Measurements from ENCODE around the gene TSPAN9.

TSPAN9 gene

GRCh38 chr12:3296409-3296701 is 219.2 kb downstream of the TSPAN9 start:
- no peak for DNase-seq (ENCODE audit: low read depth)

GRCh38 chr12:3298603-3299002 is 221.4 kb downstream of the TSPAN9 start:
- DNase-seq (ENCODE audit: low read depth) = no peak

DNA sequence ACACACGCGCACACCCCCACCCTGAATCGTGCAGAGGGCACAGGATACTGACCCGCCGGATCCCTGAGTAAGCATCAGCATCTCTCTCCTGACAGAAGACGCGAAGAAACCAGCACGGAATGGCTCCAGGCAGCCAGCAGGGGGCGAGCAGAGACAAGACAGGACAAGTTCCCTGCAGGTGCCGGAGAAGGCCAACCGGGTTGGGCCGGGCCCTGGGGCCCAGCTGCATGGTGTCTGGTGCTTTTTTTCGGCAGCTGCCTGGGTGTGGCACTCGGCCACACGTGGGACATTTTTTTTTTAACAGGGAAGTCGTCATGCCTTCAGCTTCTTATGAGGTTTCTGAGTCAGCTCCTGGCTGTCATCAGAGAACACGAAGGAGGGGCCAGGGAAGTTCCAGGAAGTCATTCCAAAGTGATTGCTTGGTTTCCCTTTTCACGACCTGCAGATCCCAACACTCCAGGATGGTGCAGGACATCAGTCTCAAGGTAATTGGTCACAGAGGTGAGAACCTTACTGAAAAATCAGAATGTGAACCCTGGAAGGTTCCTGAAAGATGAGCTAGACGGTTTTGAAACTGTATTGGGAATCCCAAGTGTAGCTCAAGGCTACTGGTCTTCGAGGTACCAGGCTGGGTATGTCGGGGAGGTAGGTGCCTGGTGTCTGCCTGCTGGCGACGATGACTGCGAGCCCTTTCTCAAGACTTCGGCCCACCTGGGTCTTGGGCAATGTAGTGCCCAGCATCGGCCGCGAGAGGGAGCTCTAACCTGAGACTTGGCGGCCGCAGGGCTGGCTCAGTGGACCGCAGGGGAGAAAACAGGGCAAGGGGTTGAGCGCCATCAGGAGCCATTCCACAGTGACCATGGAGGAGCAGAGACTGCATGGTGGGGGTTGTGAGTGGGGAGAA is 223.0 kb downstream of the TSPAN9 start:
- peak; percentile 81 for DNase-seq (ENCODE audit: low read depth)

- DNase-seq (ENCODE audit: low read depth) = no peak
These were observed 223.7 kb downstream of the TSPAN9 start for GRCh38 chr12:3300833-3301401.

GRCh38 chr12:3302401-3303041 is 225.3 kb downstream of the TSPAN9 start:
- DNase-seq (ENCODE audit: low read depth) = peak; percentile 30

- DNase-seq (ENCODE audit: low read depth) = no peak
These were observed 226.4 kb downstream of the TSPAN9 start for GRCh38 chr12:3303410-3304136.

DNA sequence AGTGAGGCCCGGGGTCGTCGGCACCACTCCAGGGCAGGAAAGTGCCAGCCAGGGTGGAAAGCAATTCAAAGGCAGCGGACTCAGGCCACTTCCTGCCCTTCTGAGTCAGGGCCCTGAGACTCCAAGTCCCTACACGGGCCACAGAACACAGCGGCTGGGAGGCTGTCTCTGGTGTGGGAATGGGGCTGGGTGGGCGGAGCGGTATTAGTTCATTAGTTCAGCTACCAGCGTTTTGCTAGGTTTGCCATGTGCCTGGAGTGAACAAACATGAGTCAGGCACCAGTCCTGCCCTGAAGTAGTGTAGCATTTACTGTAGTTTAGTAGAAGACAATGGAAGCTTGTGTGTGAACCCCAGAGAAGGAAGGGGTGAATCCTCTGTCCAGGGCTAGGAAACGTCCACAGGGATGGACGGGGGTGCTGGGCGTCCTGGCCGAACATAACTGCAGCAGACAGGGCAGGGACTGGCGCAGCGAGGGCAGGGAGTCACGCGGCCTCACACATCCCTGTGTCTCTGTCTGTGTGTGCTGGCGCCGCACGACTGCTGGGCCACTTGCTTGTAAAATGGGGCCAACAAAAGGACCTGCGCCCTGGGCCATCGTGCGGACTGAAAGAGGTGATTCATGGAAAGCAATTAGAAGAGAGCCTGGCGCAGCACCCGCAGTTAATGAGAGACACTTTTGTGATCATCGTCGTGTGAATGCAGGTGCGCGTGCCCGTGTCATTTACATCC is 227.4 kb downstream of the TSPAN9 start:
- peak; percentile 29 for DNase-seq (ENCODE audit: low read depth)

GRCh38 chr12:3305464-3305863 is 228.3 kb downstream of the TSPAN9 start:
- DNase-seq (ENCODE audit: low read depth) = no peak

DNA sequence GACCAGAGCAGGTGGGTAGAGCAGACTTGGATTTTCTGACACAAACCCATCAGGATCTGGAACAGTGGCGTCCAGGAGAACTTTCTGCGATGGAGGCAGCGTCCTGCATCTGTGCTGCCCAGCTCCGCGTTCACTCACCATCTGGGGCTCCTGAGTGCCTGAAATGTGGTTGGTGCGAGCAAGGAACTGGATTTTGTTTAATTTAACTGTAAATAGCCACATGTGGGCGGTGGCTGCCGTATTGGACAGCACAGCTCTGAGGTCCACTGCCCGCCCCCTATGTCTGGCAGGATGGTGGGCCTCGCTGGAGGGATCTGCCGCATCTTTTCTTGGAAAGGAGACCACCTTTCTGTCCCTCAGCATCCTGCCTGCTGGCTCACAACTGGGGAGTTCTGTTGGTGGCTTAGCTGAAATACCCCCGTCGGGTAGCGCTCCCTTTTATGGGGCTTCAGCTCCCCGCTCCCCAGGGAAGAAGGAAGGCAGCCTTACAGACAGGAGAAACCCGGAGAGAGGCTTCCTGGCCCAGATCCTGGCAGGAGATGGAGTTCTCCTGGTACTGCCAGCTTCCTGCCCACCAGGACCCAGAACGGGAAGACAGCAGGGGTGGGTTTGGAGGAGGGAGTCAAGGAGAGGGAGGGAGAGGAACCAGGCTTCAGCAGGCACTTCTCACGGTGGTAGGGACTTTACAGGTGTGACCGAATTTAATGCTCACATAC is 228.9 kb downstream of the TSPAN9 start:
- DNase-seq (ENCODE audit: low read depth) = no peak

- no peak for DNase-seq (ENCODE audit: low read depth)
These were observed 230.2 kb downstream of the TSPAN9 start for GRCh38 chr12:3307389-3307788.

GRCh38 chr12:3308063-3308462 is 230.9 kb downstream of the TSPAN9 start:
- DNase-seq (ENCODE audit: low read depth) = no peak

GRCh38 chr12:3308609-3309008 is 231.4 kb downstream of the TSPAN9 start:
- DNase-seq (ENCODE audit: low read depth) = no peak

- DNase-seq (ENCODE audit: low read depth) = no peak
These were observed 232.6 kb downstream of the TSPAN9 start for GRCh38 chr12:3309805-3310204.

GRCh38 chr12:3310271-3311026 is 233.3 kb downstream of the TSPAN9 start:
- no peak for DNase-seq (ENCODE audit: low read depth)

DNA sequence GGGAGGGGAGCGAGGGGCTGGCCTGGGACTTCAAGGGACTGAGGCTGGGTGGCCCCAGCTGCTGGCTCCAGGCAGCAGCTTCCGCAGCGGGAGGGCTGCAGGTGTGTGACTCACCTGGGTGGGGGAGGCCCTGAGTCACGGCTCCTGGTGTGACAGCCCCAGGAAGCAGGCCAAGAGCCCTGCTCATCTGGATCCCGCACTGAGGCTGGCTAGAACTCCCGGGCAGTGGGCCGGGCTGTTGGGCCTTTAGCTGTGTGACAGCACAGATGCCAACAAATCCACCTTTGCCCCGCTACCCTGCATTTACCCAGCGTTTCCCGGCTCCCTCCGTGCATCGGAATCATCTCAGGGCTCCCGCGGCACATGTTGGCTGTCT is 233.8 kb downstream of the TSPAN9 start:
- no peak for DNase-seq (ENCODE audit: low read depth)

GRCh38 chr12:3311491-3312103 is 234.4 kb downstream of the TSPAN9 start:
- no peak for DNase-seq (ENCODE audit: low read depth)

- DNase-seq (ENCODE audit: low read depth) = peak; percentile 24
These were observed 235.9 kb downstream of the TSPAN9 start for GRCh38 chr12:3313066-3313465.

DNA sequence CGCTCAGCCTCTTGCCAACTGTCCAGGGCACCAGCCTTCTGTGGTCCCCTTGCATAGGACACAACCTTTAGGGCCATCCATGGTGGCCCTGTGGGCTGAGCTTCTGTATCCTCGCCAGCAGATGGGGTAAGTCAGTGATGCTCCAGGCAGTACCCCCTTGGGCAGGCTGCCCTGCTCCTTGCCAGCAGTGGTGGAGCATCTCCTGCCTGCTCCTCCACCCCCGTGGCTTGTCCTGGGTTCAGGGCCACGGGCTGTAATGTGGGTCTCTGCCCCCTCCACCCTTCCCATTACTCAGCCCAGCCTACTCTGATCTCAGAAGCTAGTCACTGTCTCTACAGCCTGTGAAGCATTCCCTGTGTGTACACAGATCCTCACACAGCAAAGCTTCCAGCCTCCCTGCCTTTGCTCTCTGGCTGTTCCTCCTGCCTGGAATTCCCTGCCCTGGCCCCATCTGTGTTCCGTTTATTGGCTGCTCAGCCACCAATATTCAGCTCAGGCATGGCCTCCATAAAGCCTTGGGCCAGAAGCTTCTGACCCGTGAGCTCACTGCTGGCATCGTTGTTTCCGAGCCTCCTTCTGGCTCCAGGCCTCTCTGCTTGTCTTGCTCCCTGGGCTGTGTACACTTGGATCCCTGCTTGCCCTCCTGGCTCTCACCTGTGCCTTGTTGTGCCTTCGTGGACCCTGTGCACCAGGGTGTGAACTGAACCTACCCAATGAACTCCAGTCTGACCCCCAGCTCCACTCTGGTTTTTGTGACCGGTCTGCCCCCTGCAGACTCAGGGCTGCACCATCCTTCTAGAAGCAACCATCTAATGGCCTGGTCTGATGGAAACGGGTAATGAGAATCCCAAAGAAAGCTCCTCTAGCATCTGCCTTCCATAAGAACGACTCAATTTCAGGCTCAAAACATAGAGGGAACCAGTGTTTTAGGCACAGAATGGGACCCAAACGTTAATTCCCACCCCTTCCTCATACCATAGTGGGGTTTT is 236.8 kb downstream of the TSPAN9 start:
- peak; percentile 12 for DNase-seq (ENCODE audit: low read depth)

- DNase-seq (ENCODE audit: low read depth) = peak; percentile 9
These were observed 238.1 kb downstream of the TSPAN9 start for GRCh38 chr12:3315201-3315661.
